Fibroblast of the conjunctiva (primary cell): ENCODE measurements around the gene TAP2.

Experiments used
- DNase-seq: peaks from one replicate; pipeline ENCODE4 v3.0.0-alpha.2; 2010; ENCODE audit warnings: low read depth

The TAP2 gene

DNA sequence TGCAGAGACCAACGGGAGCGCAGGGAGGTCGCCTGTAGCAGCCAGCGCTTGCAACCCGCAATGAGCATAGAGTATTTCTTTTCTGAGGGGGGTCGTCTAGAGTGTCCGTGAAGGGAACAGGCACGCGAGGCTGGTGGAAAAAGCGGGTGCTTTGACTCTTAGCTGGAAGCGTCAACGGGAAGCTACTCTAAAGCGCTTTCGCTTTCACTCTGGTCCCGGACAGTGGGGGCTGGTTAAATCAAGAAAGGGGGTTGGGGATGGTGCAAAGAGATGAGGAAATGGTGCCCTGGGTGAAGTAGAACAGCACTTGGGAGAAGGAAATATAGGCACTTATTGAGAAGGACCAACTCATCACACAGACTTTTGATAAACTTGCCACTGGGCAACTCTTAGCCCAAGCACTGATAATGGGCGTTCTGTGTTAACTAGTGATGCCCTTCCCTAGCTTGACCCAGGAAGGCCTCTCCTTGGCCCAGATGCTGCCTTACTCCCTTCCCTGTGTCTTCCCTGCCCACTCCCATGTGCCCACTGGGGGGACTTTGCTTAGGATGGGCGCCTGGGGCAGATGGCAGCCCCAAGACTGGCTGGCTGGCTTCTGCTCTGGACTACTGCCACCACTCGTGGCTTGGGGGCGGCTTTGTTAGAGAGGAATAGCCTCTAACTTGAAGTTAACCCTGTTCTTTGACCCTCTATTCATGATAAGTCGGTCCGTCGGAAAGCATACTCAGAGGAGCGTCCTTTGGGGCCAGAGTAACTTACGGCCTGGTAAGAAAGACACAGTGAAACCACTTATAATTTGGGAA, 16.0 kb upstream of the TAP2 start:
- no peak for DNase-seq

DNA sequence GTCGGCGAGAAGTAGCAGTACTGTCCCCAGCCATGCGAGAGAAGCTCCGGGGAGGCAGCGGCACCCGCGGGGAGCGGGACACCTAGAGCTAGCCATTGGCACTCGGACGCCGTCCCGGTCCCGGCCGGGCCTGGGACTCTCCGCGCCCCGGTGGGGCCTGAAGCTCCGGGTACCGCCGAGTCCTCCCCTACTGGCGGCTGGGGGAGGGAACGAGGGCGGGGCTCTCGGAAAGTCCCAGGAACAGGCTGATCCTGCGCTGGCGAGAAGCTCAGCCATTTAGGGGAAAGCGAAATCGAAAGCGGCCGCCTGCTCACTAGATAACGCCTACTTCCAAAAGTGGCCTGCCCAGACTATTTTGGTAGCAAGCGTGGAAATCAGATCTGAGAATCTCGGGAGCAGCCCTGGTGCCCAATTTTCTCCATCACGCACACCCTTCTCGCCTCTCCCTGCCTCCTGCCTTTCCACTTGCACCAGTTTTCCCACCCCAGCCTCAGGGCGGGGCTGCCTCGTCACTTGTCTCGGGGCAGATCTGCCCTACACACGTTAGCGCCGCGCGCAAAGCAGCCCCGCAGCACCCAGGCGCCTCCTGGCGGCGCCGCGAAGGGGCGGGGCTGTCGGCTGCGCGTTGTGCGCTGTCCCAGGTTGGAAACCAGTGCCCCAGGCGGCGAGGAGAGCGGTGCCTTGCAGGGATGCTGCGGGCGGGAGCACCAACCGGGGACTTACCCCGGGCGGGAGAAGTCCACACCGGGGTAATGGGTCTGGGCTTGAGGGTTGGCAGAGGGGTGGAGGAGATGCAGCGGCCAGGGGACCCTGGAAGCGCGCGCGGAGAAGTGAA, 15.2 kb upstream of the TAP2 start, which contains the start of the genes PSMB9 and TAP1:
PSMB9 (plus strand) TSS at position 652 of the 835 bp plus-strand sequence; CDS start at position 690, 38 bp downstream.
TAP1 (minus strand) TSS at position 164 of the 835 bp plus-strand sequence; CDS start at position 96, 68 bp downstream.
- DNase-seq = peak; percentile 87

DNA sequence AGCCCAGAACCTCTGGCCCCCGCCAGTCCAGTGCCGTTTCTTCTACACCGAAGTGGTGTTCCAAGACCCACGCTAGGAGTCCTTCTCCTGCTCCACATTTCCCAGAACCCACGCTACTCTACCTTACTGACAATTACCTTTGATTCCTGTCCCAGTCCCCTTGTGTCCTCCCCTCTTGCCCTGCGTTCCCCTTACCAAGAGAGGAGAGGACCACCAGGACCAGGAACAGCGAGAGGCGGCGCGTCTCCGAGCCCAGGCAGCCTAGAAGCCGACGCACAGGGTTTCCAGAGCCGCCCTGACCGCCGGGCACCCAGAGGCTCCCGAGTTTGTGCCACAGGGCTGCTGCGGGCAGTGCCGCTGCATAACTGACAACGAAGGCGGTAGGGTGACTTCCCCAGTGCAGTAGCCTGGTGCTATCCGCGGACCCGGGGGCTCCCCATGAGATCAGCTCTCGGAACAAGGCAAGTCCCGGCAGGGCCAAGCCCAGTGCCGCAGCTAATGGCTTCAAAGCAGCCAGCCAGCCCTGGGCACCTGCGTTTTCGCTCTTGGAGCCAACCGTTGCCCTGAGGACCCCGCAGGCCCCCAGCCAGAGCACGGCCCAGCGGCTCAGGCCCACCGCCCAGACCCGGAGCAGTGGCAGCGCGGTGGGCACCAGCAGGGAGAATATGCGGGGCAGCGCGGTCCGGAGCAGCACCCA, 14.5 kb upstream of the TAP2 start:
- no peak for DNase-seq

DNA sequence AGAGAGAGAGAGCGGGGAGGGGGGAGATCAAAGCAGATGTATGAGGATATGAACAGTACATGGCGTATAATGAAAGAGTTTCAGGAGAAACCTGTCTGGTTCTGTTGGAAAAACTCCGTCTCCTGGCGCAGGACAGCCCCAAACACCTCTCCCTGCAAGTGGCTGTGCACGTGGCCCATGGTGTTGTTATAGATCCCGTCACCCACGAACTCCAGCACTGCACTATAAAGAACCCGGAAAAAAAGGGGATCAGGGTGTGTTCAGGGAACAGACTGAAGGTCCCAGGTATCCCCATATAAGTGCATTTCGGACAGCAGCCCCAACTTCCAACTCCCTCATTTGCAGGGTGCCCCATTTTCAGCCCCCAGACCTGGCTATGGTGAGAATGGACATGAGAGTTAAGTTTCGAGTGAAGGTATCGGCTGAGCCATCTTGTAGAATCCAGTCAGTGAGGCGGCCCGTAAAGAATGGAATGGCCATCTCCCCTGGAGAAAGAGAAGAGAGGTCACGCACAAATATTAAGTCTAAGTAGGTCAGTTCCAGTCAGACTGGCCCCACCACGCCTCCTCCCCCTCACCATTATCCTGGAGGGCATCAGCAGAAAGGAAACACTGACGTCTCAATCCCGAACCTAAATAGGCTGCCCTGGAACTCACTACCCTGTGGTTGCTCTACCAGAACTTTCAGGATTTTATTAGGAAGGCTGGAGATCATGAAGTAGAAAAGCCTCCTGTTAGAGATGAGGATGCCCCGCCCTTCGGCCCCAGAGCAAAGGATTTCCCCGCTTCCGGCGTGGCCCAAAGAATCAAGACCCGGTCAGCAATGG, 13.7 kb upstream of the TAP2 start:
- no peak for DNase-seq

DNA sequence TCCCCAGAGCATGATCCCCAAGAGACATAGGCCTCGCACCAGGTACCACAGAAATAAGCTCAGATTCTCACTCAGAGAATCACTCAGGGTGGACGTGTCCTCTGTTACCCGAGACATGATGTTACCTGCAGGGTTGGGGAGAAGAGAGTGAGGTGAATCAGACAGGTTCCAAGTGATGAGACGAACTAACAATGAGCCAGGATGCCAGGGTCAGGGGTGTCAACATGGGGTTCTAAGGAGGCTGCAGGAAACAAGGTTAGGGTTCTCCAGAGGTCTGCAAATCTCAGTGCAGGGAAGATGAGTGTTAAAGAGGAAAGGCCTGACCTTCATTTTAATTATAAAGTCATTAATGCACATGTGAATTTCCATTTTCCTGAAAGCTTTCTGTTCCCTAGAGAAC, 12.5 kb upstream of the TAP2 start:
- DNase-seq = no peak

DNA sequence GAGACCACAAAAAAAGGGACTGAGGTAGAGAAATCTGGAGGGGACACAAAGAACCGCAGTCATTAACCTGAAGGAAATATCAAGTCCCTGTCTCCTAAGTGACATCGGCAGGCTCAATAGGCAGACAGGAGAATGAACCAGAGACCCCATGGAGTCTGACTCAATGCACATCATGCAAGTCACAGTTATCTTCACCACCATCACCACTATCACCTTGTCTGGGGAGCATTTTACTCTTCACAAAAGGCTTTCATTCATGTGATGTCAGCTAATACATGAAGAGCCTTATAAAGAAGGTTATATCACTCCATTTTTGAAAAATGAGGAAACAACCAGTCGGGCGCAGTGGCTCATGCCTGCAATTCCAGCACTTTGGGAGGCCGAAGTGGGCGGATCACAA, 10.6 kb upstream of the TAP2 start:
- DNase-seq = no peak

DNA sequence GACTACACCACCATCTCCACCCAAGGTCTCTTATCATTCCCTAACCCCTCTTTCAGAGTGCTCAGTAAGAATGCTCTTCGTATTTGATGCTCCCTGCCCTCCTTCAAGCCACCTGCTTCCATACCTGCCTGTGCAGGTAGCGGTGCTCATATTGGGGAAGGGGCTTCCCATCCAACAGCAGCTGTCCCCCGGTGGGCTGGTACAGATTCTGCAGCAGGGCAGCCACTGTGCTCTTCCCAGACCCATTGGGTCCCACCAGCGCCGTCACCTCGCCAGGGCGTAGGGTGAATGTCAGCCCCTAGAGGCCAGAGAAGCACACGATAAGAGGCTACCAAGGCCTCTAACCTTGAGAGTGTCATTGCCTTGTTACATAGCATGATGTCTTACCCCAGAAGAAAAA, 9.3 kb upstream of the TAP2 start:
- DNase-seq = no peak

DNA sequence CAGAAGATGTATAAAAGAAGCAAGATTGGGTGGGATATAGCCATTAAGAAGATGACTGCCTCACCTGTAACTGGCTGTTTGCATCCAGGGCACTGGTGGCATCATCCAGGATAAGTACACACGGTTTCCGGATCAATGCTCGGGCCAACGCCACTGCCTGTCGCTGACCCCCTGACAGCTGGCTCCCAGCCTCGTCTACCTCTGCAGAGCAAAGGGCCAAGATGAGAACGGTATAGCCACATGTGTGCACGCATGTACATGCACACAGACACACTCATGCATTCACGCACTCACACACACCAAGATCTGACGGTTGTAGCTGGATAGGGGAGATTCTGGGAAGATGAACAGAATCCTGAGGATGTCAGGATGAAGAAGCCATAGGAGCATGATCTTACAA, 8.5 kb upstream of the TAP2 start:
- DNase-seq = no peak

DNA sequence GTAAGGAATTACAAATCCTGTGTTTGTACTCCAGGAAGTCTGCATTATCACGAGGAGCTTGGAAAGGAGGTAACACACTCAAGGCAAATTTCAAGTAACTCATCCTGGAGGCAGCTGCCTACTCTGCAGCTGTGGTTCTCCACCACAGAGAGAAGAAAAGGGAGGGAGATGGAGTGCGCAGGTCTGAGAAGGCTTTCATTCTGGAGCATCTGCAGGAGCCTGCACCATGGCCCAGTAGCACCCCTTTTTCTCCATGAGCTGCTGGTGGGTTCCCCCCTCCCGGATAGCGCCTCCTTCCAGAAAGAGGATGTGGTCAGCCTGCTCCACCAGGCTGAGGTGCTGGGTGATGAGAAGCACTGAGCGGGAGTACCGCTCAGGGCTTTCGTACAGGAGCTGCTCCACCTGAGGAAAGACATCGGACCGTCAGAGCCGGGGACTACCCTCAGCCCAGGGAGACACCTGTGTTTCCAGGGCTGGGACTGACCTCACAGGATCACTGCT, 6.9 kb upstream of the TAP2 start:
- no peak for DNase-seq

DNA sequence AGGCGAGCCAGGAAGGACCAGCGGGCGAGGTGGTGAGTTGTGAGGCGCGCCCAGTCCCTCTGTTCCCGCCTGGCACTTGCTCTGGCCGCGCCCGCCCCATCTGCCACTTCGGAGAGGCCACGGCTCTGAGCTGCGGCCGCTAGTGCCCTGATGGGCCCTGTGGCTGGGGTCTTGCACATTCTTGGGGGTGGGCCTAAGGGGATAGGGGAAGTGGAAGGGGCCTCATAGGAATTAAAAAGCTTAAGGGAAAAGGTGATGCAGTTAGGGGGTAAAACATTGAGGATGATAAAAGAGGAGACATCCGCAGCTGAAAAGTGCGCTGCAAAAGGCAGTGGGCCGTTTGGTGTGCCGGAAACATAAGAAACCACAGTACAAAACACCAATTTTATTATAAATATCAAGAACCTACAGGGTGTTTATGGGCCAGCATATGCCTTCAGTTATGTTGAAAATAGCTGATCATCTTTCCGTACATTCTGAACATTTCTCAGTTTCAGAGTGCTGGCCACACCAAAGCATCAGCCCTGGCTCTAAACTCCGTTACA, 6.4 kb upstream of the TAP2 start:
- no peak for DNase-seq

DNA sequence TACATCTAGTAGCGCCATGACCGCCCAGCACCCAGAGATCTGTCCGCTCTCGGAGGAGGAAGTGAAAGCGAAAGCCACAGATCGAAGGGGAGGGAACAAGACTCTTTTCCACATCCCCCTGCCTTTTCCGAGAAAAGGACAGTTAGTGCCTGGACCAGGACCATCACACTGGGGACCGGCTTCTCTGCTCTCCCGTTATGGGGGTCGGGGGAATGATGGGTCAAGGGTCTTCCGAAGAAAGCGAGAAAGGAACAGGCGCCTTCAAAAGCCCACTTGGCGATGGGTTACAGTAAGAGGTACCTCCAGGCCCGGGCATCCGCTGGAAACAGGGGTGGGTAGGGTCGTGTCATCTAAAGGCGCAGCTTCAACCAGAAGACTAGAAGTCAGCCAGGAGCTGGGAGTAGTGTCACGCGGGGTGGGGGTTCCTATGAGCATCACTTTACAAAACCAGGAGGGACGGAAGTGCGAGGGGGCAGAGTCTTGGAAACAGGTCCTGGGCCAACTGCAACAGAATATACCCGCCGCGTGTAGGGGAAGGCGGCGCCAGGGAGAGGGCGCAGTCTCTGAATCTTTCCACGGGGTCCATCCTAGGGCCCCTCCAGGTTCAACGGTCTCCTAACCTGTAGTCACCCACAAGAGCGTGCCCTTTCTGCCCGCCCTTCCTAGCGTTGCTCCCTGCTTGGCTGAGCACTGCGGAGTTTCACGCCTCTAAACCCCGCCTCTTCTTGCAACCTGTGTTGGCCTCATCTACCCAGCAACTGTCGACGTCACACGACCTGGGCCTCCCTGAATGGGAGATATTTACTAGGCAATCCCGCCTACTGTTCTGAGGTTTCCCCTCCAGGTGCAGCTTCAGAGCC, 5.7 kb upstream of the TAP2 start, which contains the start of gene PSMB8:
PSMB8 (minus strand) TSS at position 69 of the 860 bp plus-strand sequence; CDS start at position 18, 51 bp downstream.
- DNase-seq = peak; percentile 88

DNA sequence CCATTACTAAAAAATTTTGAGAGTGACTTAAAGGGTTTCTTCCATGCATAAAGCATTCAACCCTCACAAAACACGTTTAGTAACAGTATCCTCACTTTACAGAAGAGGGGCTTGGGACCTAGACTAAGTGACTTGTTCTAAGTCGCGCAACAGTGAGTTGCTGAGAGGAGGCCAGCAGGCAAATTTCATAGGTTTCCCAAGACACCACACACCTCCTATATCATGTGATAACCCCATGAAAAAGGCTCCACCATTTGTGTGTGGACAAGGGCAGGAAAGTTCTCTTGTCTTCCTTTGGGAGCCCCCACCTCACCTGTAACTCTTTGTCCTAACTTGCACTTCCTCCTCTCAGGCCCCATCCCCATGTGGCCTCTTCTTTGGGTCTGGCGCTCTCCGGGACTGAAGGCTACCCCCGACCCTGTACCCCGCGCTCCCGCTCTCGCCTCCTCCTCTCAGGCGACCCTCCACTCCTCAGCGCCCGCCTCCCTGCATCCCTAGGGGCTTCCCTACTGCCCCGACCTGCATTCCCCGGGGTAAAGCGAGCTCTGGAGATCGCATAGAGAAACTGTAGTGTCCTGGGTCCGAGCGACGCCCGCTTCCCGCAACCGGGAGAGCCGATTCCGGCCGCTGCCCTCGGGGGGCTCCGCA, 4.9 kb upstream of the TAP2 start:
- no peak for DNase-seq

DNA sequence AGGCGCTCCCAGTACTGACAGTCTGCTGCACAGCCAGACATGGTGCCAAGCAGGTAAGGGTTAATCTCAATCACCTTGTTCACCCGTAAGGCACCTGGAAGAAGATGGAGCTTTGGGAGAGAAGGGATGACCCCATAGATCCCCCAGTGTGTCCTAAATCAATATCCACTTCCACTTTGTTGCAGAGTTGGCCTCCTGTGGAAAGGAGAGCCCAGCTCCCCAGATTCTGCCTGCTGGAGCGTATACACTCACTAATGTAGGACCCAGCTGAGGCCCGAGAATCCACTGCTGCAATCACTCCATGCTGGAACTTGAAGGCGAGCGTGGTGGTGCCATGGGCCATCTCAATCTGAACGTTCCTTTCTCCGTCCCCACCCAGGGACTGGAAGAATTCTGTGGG, 4.2 kb upstream of the TAP2 start:
- DNase-seq = no peak

DNA sequence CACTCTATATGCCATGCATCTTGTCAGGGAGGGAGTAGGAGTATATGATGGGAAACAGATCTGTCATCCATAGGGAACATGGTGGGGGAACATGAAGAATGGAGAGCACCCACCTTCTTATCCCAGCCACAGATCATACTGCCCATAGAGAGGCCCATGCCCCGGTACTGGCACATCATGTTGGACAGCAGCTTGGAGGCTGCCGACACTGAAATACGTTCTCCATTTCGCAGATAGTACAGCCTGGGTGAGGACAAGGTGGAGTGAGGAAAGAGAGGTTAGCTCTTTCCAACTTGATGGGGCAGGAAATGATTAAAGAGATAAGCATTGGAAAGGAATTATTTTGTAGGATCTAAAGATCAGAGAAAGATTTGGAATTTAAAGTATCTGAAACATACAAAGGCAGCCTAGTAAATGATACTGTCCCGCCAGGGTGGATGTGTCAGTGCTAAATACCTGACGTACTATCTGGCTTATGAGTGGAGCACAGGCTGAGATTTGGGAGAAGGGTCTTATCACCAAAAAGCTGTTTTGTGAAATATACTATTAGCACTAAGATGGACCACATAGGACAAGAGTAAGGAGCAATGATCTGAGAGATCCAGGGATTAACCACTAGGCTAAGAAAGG, 3.6 kb upstream of the TAP2 start:
- no peak for DNase-seq

DNA sequence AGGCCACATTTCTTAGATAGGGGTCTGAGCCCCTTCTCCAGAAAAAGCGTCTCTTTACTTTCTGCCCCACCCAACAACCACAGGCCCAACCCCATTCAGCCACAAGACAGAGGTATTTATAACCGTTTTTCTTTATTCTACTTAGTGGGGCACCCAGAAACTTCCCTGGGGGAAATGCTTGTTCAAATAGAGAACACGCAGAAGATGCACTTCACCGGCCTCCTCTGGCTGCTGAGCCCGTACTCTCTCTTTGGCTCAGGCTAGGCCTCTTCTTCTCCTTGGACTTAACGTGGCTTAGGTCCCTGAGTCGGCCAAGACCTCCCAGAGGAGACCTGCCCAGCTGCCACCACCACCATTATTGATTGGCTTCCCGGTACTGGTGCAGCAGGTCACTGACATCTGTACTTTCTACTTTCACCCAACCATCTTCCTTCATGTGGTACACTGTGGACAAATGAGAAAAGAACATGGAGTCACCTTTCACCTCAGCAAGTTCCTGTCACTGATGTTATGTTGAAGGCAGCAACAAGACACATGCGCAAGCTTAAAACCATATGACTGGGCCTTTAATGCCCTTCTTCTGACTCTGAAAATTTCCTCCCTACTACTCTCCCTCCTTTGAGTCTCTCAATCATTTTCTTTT, 2.2 kb upstream of the TAP2 start:
- DNase-seq = no peak

DNA sequence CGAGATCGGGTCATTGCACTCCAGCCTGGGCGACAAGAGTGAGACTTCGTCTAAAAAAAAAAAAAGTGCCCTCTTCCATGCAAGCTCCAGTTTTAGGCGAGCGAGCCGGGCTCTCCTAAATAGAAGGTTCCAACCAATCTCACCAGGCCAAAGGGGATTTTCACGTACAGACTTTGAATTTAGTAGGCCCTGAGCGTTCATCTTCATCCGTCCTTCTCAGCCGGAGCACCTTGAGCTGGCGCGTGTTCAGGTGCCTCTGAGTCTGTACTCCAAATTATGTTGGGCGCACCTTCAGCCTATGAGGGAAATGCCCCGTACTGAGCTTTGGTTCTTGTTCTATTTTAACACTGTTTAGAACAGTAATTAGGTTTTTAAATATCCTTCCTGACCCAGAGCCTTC, 817 bp upstream of the TAP2 start:
- DNase-seq = no peak

DNA sequence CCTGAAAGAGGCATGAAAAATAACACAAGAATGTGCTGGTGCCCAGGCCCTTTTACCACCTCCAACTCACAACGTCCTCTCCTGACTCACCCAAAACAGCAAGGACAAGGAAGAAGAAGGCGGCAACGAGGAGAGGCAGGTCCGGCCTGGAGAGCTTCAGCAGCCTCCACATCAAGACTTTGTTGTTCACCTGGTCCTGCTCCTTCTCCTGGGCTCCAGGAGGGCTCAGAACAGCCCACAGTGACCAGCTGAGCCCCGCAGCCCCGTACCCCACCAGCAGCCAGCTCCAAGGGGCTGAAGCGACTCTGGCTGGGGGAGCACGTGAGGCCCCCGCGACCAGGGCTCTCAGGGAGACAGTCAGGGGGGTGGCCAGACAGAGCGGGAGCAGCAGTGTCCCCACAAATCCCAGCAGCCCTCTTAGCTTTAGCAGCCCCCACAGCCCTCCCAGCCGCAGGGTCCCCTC, 857 bp downstream of the TAP2 start:
- no peak for DNase-seq

DNA sequence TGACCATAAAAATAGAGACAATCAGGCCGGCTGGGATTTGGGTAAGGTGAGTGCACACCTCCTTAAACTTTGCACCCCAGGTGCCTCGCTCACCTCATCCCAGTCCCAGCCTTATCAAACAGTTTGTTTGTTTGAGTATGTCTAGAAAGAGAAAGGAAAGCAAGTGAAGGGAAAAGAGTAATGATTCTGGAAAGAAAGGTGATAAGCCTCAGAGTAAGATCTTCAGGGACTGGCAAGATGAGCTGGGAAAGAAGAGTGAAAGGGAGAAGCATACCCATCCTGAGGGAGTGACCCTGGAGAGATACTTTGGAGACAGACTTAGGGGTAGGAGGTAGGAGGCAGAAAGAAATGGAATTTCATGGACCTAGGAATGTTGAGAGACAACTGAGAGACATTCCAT, 1.7 kb downstream of the TAP2 start:
- DNase-seq = no peak
